NK-92 (cell line): ENCODE data around the gene PSMA3.

Experiments used
- DNase-seq: peaks from one replicate; lab custom pipeline; 2025; ENCODE audit not compliant: unreplicated experiment; lab: John Stamatoyannopoulos, UW

The PSMA3 gene

DNA sequence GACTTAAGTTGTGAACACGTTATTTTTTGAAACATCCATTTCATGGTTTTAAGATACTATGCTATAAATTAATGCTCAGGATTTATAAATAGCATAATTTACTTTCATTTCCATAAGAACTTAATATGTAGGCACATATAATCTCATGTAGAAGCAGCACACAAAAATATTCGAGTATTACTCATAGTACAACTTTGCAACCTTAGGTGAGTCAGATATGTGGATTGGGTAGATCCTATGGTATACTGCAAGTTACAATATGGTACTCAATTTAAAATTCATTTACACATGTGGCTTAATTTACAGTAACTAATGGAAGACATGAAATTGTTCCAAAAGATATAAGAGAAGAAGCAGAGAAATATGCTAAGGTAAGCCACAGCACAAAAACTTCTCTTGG is 26.0 kb downstream of the PSMA3 start:
- no peak for DNase-seq

GRCh38 chr14:58272588-58273372 is 28.1 kb downstream of the PSMA3 start:
- DNase-seq, result no peak

- no peak for DNase-seq
Measured at GRCh38 chr14:58274881-58275280, 30.2 kb downstream of the PSMA3 start.

DNA sequence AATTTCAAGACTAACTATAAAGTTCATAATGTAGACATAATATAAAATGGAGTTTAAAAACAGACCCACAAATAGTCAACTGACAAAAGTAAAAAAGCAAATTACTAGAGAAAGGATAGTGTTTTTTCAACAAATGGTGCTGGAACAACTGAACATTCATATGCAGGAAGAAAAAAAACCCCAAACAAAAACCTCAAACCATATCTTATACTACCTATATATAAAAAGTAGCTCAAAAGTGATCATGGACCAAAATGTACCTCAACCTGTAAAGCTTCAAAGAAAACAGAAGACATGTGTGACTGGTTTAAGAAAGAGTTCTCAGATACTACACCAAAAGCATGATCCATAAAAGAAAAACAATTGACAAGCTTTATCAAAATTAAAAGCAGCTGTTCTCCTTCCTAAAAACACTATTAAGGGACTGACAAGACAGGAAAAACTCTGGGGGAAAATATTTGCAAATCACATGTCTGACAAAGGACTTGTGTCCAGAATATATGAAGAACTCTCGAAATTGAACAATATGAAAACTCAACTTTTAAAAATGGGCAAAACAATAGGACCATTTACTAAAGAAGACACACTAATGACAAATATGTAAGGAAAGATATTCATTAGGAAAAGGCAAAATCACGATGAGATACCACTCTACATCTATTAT is 31.0 kb downstream of the PSMA3 start:
- DNase-seq, result no peak

- DNase-seq, result no peak
Measured at GRCh38 chr14:58276208-58276607, 31.6 kb downstream of the PSMA3 start.

GRCh38 chr14:58278177-58278576 is 33.5 kb downstream of the PSMA3 start:
- no peak for DNase-seq

DNA sequence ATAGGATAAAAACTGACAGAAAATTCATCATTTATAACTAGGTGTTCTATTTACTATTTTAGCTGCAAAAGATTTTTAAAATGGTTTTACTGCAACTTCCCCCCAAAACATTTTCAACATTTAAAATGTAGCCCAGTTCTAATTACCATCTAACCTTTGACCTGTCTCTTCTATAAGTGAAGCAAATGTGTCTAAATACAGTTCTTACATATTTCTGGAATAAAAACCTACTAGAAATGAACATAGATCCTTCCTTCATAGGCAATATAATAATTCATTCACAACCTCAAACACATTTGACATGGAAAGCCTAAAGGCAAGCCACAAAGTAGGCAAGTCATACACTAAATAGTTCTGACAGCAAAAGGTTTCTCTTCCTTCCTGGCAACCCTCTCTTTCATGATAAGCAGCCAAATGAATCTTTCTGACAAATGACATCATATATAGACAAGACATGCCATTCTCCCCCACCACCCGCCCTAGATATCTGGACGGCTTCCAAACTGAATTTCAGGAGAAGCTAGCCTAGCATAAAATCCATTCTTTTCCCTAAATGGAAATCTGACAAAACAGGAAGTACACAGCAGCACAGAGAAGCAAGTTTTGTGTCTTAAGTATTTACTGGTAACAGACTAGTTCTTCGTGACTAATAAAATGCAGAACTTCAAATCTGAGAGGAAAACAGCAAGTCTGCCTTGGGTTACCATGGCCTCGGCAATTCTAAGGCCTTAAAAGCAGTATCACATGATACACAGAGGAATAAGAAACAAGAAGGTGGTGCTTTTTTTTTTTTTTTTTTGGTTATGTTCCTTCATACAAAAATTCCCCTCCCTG is 36.5 kb downstream of the PSMA3 start:
- DNase-seq, result no peak

DNA sequence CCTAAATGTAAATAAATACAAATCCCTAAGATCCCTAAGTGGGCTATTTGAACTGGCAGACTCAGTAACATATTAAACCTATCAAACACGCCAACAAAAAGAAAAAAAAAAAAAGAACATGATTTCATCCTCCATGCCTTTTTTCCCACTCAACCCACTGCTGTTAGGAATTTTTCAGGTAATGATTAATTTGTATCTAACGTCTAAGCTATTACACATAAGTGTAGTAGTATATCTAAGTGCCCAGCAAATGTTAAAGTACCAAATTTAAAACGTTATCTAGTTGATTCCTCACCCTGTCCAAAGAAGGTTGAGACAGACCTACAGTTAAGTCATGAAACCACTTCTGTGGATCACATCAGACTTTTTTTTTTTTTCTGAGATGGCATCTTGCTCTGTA is 37.3 kb downstream of the PSMA3 start:
- DNase-seq, result no peak

DNA sequence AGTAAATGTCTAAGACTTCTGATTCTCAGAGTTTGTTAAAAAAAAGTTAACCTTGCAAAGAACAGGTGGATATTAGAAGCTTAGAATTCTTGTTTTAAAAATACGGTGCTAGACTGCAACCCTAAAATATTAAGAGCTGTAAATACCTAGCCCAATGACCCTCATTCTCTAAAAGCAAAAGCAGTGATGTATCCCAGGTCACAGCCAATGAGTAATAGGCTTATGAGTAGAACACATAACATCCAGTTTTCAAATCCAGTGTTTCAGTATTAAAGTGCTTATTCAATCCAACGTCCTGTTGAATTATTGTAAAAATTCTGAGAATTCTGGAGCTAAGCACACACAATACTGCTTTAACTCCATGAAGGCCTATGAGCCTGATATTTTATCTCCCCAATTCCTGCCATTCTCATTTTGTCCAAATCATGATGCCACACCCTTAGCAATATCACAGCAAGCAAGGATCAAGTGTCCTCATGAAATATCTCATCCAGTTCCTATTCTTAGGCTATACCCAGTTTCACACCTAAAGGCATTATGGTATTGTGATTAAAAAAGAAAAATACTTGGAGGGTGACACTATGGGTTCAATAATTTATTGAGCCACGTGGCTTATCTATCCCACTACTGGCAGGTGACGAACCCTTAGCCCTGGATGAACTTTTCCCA is 38.4 kb downstream of the PSMA3 start:
- no peak for DNase-seq

GRCh38 chr14:58283730-58284129 is 39.1 kb downstream of the PSMA3 start:
- DNase-seq, result no peak

DNA sequence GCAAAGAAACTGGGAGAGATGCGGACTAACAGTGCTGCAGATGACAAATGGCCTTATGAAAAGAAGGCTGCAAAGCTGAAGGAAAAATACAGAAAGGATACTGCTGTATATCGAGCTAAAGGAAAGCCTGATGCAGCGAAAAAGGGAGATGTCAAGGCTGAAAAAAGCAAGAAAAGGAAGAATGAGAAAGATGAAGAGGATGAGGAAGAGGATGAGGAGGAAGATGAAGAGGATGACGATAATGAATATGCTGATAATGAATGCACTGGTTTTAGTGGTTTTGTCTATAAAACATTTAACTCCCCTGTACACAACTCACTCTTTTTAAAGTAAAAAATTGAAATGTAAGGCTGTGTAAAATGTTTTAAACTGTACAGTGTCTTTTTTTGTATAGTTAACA is 40.5 kb downstream of the PSMA3 start:
- DNase-seq, result no peak

DNA sequence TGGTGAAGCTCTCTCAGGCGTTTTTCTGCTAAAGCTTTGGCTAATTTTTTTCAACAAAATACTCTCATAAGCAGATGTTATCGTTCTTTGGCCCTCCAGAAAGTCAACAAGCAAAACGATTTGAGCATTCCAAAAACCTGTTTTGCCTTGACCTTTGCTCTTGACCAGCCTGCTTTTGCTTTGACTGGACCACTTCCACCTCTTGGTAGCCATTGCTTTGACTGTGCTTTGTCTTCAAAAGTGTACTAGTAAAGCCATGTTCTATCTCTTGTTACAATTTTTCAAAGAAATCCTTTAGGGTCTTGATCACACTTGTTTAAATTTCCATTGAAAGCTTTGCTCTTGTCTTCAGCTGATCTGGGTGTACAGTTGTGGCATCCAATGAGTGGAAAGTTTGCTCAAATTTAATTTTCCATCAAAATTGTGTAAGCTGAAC is 43.0 kb downstream of the PSMA3 start:
- DNase-seq, result no peak

DNA sequence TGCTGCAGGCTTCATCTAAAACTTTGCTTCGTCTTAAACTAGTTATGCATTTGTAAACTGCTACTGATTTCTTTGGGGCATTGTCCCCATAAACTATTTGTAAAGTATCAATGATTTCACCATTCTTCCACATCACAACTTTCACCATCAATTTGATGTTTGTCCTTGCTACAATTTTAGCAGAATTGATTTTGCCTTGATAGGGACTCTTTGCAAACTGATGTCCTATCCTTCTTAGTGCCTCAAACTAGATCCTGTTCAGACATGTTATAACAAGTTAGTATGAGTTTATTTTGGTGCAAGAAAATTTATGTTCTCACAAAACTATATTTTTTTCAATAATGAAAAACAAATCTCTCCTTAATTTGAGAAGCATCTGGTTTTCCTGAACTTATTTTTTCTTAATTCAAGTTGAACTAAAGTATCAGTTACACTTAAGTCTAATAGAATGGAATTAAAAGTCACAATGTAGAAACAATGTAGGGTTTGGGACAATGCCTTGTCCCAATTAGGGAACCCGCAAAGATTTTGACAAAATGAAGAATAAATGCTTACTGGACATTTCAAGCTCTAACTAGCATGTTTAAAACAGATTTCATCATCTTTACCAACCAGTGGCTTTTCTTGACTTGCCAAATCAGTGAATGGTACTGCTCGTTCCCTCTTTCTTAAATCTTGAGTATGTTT is 43.6 kb downstream of the PSMA3 start:
- DNase-seq, result no peak

DNA sequence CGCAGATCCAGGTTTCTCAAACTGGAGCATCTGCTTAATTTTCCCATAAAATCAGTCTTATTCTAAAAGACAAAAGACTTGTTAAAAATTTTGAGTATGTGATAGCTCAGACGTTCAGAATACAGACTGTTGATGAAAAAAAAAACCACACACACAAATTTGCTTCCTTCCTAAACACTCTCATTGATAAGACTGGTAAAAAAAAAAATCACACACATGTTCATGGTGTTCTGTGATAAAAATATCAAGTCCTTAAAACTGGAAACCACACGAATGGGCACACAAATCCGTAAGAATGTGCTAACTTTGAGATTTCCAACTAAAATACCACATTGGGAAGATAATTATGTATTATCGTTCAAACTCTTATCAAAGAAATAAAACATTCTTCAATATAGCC is 47.0 kb downstream of the PSMA3 start:
- DNase-seq, result no peak

DNA sequence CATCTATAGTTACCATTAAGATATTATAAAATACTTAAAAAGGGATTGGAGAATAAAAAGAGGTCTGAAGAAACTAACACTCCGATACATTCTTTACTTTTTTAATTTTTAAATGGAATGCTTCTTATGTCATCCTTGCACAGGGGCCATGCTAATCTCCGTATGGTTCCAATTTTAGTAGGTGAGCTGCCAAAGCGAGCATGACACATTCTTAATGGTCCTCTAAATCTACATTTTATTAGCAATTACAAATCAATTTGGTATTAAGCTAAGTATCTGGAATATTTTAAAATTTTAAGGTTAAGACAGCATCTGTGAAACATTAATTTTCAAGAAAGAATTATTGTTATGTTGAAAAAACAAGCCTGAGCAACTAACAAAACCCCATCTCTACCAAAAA is 47.5 kb downstream of the PSMA3 start:
- no peak for DNase-seq

- no peak for DNase-seq
Measured at GRCh38 chr14:58294201-58294600, 49.6 kb downstream of the PSMA3 start.

DNA sequence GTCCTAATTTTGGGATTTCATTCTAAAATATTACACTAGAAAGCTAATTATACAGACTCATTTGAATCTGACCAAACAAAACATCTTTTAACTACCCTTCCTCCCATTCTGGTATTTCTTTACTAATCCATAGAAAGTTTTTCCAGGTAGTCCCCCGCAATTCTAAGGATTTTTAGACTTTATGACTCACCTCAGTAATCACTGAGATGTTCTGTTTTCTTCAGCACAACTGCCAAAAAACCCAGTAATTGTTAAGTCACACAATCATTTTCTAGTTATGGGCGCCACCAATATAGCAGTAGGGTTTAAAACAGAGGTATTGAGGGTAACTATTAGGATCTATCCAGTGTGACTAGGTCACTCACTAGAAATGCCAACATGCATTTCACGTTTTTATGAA is 52.1 kb downstream of the PSMA3 start:
- DNase-seq, result no peak

GRCh38 chr14:58297412-58297761 is 52.7 kb downstream of the PSMA3 start:
- DNase-seq, result no peak

GRCh38 chr14:58297762-58298476 is 53.3 kb downstream of the PSMA3 start:
- DNase-seq, result peak; percentile 94
